ENCODE data around the gene NPTN.

NPTN gene

DNA sequence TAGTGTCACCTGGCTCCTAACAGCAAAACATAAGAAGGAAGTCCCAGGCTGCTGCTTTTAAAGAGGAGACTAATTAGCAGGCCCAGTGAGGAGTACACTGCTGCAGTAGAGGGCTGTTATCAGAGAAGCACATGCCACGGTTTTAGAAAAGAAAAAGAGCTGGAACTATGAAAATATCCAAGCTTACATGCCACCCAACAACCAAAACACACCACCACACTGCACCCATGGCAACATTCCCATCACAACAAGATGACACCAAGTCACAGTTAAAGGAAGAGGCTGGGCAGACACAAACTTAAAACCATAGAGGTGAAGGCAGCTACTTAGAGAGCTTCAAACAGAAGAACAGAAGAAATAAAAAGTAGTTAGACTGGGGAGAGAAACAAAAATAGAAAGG, 37.0 kb downstream of the NPTN start:
- TF ChIP-seq, protein P1, sequence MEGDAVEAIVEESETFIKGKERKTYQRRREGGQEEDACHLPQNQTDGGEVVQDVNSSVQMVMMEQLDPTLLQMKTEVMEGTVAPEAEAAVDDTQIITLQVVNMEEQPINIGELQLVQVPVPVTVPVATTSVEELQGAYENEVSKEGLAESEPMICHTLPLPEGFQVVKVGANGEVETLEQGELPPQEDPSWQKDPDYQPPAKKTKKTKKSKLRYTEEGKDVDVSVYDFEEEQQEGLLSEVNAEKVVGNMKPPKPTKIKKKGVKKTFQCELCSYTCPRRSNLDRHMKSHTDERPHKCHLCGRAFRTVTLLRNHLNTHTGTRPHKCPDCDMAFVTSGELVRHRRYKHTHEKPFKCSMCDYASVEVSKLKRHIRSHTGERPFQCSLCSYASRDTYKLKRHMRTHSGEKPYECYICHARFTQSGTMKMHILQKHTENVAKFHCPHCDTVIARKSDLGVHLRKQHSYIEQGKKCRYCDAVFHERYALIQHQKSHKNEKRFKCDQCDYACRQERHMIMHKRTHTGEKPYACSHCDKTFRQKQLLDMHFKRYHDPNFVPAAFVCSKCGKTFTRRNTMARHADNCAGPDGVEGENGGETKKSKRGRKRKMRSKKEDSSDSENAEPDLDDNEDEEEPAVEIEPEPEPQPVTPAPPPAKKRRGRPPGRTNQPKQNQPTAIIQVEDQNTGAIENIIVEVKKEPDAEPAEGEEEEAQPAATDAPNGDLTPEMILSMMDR (IDR thresholded peaks at IDR 0.05; ENCODE audit: poor library complexity, severe bottlenecking), result no peak
- H3K9me3 ChIP-seq (ENCODE audit: severe bottlenecking), result no peaks in the 10 kb centered on the region
- DNase-seq (ENCODE audit: low spot score), result no peak
- H3K36me3 ChIP-seq (ENCODE audit: low read depth), result peaks cover 35% of the 10 kb centered on the region
- ATAC-seq (ENCODE audit: low read depth), result no peak
- peaks cover 21% of the 10 kb centered on the region for H3K4me1 ChIP-seq (ENCODE audit: insufficient read depth, poor library complexity, severe bottlenecking)
- H3K27me3 ChIP-seq (ENCODE audit: insufficient read depth, poor library complexity, severe bottlenecking), result no peaks in the 10 kb centered on the region
- no peak overlapping the region for H3K4me3 ChIP-seq (ENCODE audit: severe bottlenecking)
- no peak overlapping the region for H3K27ac ChIP-seq (ENCODE audit: poor library complexity, severe bottlenecking)

DNA sequence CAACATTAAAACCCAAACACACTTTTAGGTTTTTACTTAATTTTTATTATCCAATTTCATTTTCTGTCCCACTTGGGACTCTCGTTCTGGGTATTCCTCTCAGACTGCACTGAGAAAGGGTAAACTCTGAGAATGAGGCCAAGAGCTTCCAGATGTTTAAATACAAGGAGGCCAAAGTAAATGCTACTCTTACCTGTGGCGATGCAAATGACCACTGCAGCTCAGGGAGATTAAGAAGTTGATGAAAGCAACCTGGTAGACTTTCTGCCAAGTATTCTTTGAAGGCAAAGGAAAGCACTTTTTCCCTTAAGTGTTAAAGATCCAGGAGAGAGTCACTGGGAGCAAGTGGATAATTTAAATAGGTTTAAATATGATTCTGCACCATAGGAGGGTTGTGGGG, 39.1 kb downstream of the NPTN start:
- TF ChIP-seq, protein P1 (IDR thresholded peaks at IDR 0.05; ENCODE audit: poor library complexity, severe bottlenecking), result no peak
- Histone ChIP-seq H3K27ac (ENCODE audit: poor library complexity, severe bottlenecking) (no peak overlapping the region), H3K4me1 (ENCODE audit: insufficient read depth, poor library complexity, severe bottlenecking) (peaks cover 5% of the 10 kb centered on the region), H3K9me3 (ENCODE audit: severe bottlenecking) (no peaks in the 10 kb centered on the region), H3K4me3 (ENCODE audit: severe bottlenecking) (no peak overlapping the region), H3K27me3 (ENCODE audit: insufficient read depth, poor library complexity, severe bottlenecking) (no peaks in the 10 kb centered on the region), H3K36me3 (ENCODE audit: low read depth) (peaks cover 55% of the 10 kb centered on the region)
- ATAC-seq (ENCODE audit: low read depth) (no peak), DNase-seq (ENCODE audit: low spot score) (no peak)

DNA sequence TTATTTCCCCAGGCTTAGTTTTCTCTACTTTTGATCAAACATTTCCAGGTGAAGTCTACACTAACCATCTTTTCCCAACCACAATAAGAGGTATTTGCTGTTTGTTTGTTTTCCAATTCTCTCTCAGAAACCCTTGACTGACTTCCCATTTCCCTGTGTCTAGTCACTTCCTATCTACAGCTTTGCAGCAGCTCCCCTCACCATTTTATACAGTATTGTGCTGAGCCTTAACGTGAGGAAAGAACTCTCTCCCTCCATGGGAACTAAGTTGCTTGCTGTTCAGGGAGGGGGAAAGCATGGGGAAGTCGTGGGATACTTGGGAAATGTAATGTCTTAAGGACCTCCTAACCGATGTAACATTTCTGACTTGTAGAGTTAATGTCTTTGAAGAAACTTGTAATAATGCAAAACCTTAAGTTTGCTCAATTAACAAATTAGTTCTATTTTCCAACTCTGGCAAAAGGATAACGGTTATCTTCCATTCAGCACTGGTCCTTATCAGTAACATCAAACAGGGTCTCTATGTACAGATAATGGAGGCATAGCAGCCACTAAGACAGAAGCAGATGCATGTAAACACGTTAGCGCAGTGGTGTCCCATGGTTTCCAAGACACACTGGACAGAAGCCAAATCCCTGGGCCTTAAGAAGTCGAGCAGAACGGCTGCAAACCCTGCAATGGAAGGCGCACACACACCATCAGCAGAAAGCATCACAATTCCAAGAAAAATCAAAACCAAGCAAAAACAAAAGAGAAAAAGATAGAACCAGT, 39.7 kb downstream of the NPTN start:
- H3K4me1 ChIP-seq (ENCODE audit: insufficient read depth, poor library complexity, severe bottlenecking), result peaks cover 5% of the 10 kb centered on the region
- TF ChIP-seq, protein P1 (IDR thresholded peaks at IDR 0.05; ENCODE audit: poor library complexity, severe bottlenecking), result no peak
- H3K36me3 ChIP-seq (ENCODE audit: low read depth), result peaks cover 61% of the 10 kb centered on the region
- no peaks in the 10 kb centered on the region for H3K27me3 ChIP-seq (ENCODE audit: insufficient read depth, poor library complexity, severe bottlenecking)
- no peaks in the 10 kb centered on the region for H3K9me3 ChIP-seq (ENCODE audit: severe bottlenecking)
- ATAC-seq (ENCODE audit: low read depth) (no peak), DNase-seq (ENCODE audit: low spot score) (no peak)
- H3K27ac ChIP-seq (ENCODE audit: poor library complexity, severe bottlenecking), result no peak overlapping the region
- H3K4me3 ChIP-seq (ENCODE audit: severe bottlenecking), result no peak overlapping the region

DNA sequence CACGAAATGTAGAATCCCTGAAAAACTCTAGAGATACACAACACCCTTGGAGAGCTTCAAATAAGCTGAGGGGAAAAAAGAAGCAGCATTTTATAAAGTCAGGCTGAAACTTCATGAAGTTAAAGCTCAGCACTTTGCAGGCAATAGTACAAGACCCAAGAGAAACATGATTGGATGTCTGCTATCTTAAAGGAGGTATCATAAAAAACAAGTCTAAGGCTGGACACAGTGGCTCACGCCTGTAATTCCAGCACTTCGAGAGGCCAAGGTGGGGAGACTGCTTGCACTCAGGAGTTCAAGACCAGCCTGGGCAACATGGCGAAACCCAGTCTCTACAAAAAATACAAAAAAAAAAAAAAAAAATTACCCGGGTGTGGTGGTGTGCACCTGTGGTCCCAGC, 42.9 kb downstream of the NPTN start:
- H3K9me3 ChIP-seq (ENCODE audit: severe bottlenecking), result no peaks in the 10 kb centered on the region
- TF ChIP-seq, protein P1 (IDR thresholded peaks at IDR 0.05; ENCODE audit: poor library complexity, severe bottlenecking), result no peak
- H3K27me3 ChIP-seq (ENCODE audit: insufficient read depth, poor library complexity, severe bottlenecking), result no peaks in the 10 kb centered on the region
- DNase-seq (ENCODE audit: low spot score), result no peak
- no peak overlapping the region for H3K4me3 ChIP-seq (ENCODE audit: severe bottlenecking)
- no peak overlapping the region for H3K27ac ChIP-seq (ENCODE audit: poor library complexity, severe bottlenecking)
- H3K36me3 ChIP-seq (ENCODE audit: low read depth), result peaks cover 88% of the 10 kb centered on the region
- H3K4me1 ChIP-seq (ENCODE audit: insufficient read depth, poor library complexity, severe bottlenecking), result no peaks in the 10 kb centered on the region
- no peak for ATAC-seq (ENCODE audit: low read depth)

DNA sequence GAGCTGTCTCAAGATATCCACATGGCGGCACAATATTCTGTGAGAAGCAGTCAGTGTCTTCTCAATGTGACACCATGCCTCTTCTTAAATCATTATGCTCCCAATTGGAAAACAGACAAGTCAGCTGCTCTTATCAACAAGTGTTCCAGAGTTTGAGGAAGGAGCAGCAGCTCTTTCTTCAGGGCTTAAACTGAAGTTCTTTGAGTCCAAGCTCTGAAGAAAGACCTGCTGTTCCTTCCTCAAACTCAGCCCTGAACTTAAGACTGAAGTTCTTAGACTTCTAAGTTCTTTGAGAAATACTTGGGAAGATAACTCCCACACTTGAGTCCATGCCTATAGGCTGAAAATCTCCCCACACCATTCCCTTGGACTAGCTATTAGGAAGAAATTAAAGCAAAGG, 43.4 kb downstream of the NPTN start:
- no peaks in the 10 kb centered on the region for H3K9me3 ChIP-seq (ENCODE audit: severe bottlenecking)
- ATAC-seq (ENCODE audit: low read depth), result no peak
- peaks cover 93% of the 10 kb centered on the region for H3K36me3 ChIP-seq (ENCODE audit: low read depth)
- TF ChIP-seq, protein P1 (IDR thresholded peaks at IDR 0.05; ENCODE audit: poor library complexity, severe bottlenecking), result no peak
- no peak overlapping the region for H3K4me3 ChIP-seq (ENCODE audit: severe bottlenecking)
- no peaks in the 10 kb centered on the region for H3K4me1 ChIP-seq (ENCODE audit: insufficient read depth, poor library complexity, severe bottlenecking)
- H3K27me3 ChIP-seq (ENCODE audit: insufficient read depth, poor library complexity, severe bottlenecking), result no peaks in the 10 kb centered on the region
- H3K27ac ChIP-seq (ENCODE audit: poor library complexity, severe bottlenecking), result no peak overlapping the region
- DNase-seq (ENCODE audit: low spot score), result no peak
